ENCODE results near the gene PARP11.

PARP11 gene

DNA sequence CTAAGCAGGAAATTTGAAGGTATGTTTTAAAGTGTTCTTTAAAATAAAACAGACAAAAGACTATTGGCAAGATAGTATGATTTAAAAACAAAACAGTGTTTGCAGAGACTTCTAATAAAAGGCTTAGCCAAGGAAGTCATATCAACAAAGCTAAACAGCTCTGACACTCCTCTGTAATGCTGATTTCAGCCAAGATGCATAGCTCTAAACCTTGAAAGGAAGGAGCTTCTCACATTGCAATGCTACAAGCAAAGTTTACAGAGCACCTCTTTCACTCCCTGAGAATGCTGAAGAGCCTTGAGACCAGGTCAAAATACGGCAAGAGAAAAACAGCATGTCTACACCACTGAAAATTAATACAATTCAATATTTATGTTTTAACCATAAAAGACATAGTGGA lies 51.8 kb downstream of the PARP11 start:
- DNase-seq, result no peak

- DNase-seq, result no peak
These were observed 53.1 kb downstream of the PARP11 start for GRCh38 chr12:3820122-3820521.

GRCh38 chr12:3816266-3816665 lies 56.9 kb downstream of the PARP11 start:
- DNase-seq, result no peak

DNA sequence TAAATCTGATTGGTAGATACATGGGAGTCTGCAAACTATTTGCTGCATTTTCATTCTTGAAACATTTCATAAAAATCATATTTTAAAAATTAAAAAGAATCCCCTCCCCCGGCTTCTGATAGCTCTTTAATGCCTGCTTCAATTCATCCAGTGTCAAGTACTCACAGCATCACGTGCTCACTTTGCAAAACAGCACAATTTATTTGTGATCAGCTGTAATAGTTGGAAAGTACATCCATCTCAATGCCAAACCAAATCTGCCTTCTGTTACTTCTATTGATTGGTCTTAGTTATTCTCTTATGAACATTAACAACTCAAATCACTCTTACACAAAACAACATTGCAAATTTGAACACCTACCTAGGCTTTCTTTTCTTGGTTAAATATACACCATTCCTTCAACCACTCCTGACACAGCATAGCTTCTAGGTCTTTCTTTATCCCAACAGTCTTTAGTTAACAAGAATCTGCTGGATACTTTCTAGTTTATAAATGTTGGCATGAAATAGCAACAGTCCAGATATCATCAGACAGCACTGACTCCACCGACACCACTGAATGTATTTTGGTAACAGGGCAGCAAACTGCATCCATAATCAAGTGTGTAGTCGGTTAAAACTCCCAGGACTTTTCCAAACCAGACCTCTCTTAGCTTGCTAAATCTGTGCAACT lies 58.0 kb downstream of the PARP11 start:
- DNase-seq, result no peak

DNA sequence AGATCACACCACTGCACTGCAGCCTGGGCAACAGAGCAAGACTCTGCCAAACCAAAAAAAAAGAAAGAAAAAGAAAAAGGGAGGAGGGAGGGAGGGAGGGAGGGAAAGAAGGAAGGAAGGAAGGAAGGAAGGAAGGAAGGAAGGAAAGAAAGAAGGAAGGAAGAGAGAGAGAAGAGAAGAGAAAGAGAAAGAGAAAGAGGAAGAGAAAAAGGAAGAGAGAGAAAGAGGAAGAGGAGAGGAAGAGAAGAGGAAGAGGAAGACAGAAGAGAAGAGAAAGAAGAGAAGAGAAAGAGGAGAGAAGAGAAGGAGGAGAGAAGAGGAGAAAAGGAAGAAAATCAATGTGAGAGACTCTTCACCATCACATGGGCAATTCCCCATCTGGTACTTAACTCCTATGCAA lies 62.7 kb downstream of the PARP11 start:
- DNase-seq, result no peak

DNA sequence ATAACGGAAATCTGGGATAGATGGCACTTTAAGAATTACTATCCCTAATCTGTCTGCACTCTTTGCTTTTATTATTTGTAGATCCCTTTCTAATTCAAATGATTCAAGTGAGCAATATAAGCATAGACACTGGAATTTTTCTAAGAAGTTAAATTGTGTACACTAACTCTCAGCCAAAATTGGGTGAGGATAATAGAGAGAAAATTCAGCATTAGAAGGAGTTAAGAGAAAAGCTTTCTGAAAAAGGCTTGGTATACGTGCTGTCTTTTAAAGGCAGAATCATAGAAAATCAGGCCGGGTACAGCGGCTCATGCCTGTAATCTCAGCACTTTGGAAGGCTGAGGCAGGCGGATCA lies 63.2 kb downstream of the PARP11 start:
- DNase-seq, result no peak

DNA sequence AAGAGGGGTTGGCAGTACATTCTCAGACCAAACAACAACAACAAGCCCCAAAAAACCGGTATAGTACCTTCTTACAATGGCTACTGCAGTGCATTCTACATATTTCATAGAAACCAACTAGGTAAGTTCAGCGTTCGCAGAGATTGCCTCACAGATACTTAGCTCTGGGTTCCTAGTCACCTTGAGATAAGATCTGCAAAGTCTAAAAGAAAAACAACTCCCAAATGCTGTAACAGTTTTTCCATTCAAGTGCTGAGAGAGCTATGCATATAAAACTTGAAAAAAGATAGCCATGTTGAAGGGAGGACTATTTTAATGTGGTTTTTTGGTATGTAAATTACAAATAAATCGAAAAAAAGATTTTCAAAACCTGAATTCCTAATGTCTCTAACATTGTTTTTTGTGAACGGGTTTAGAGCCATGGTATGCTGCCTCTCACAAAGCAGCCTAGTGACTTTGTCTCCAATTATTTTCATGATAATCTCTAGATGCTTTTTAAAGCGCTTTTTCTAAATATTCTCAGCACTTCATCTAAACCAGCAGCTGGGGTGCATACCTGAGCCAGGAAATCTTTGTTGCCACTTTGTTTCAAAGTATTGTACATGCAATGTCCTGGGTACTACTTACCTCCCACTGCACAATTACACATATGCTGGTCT lies 63.7 kb downstream of the PARP11 start:
- peak in 1 of 5 experiments; percentile 45 for DNase-seq

DNA sequence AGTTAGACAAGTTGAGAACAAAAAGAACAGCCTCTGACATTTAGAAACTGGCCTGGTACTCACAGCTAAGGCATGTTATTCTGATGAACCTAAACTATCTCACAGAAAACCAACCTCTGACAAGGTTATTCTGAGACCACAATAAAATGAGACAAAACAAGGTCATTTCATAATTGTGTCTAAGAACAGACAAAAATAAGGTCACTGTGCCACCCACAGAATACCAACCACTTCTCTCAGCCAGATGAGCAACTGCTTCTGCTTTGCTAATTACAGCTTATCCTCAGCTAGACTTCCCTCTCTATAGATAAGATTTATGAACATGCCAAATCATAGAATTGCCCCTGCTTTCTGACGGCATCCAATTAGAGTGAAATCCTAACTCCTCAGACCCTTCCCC lies 68.1 kb downstream of the PARP11 start:
- DNase-seq, result no peak

DNA sequence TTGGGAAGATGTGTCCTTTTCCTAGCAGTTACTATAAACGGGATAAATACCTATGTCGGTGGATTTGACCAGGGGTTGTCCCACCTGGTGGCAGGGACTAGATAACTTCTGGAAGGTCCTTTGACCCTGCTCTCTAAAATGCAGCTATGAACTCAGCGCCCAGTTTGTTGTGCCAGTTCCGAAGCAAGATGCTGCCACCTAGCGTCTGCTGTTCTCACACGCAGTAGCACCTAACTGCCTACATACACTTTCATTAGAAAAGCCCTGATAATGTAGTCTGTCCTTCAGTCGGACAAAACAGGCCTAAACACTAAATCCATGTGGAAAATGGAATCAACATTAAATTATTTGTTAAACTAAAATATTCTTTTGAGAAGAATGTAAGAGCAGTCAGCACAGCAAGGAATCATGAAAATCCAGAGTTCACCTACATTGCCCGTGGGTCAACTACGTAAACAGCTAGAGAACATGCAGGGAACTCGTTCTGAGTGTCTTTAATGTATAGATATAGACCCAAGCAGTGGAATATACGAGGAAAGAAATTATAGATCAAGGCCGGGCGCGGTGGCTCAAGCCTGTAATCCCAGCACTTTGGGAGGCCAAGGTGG lies 69.2 kb downstream of the PARP11 start:
- DNase-seq, result peak in 4 of 5 experiments; percentile 22 to 78 (median 54)

GRCh38 chr12:3802721-3803120 lies 70.5 kb downstream of the PARP11 start:
- no peak for DNase-seq

GRCh38 chr12:3797531-3798048 lies 75.6 kb downstream of the PARP11 start:
- no peak for DNase-seq

GRCh38 chr12:3795492-3796133 lies 77.6 kb downstream of the PARP11 start:
- DNase-seq, result no peak

- peak in 1 of 5 experiments; percentile 64 for DNase-seq
These were observed 78.1 kb downstream of the PARP11 start for GRCh38 chr12:3795066-3795465.

DNA sequence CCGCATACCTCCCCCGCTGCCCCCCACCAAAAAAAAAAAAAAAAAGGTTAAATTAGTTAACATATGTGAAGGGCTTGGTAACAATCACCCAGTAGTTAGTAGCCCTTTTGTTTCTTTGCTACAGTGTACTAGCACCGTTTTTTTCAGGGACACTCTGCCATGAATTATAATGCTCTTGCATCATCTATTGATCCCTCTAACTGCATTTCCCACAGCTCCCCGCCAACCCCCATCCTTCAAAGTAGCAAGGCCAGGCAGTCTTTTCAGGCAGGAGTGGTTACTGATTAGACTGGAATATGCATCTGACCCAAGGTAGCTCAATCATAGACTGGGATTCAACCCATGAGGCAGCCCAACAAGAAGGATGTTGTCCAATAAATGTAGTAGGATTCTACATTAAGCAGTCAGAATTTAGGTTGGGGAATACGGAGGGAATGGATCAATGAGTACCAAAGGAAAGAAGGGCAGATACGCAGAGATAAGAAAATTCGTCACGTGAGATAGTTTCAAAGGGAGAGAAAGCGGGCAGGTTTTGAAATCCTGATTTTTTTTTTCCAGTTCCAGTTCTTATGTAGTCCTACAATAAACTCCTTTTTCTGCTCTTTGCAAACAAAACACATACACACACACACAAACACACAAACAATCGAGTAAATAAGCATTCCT lies 80.4 kb downstream of the PARP11 start:
- DNase-seq, result no peak

DNA sequence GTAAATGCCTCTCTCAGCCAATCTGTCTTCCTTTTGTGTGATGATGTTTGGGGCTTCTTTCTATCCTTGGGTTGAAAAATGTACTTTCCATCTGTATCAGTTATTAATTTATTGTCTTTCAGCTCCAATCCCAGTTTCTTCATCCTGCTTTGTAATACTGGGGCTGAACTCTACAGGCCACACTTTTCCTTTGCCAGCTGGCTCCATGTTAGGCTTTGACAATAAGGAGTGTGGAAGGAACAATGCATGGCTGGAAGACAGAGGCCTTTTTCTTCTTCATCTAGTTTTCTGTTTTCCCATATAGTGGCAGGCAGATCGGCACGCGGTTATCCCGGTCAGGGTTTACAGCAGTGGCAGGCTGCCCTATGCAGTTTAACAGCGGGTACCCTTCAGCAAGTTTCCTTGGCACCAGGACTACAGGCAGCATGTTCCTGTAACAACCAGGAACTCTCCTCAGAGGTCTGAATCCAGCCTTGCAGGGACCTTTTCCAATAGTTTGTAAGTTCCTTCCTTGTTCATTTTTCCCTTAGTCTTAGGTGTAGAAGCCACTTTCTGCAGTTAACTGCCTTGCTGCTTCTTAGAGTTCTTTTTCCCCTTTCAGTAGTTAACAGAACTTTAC lies 81.8 kb downstream of the PARP11 start:
- DNase-seq, result no peak

DNA sequence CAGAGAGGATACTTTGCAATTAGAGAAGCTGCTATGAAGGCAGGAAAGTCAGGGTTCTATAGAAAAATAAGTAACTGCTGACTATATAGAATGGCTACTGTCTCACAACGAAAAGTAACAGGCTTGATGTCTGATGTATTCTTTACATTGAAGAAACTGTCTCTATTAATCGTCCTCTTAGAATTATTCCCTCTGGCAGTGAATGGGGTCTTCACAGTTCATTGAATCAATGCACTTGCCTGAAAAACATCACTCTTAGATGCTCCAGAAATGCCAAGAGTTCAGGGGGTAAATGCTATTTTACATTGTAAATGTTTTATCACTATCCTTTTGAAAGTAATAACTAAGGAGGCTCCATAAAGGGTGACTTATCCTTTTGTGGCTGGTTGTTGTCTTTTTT lies 82.6 kb downstream of the PARP11 start:
- DNase-seq, result no peak

DNA sequence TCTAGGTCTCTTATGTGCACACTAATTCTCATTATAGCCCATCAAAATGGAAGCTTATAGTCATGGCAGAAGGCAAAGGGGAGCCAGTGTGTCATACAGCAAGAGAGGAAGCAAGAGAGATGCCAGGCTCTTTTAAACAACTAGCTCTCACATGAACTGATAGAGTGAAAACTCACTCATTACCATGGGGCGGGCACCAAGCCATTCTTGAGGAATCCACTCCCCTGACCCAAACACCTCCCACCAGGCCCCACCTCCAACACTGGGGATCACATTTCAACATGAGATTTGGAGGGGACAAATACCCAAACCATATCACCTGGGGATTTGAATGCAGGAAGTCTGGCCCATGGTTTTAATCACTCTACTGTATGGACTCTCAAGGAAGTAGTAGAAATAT lies 83.4 kb downstream of the PARP11 start:
- DNase-seq, result no peak

DNA sequence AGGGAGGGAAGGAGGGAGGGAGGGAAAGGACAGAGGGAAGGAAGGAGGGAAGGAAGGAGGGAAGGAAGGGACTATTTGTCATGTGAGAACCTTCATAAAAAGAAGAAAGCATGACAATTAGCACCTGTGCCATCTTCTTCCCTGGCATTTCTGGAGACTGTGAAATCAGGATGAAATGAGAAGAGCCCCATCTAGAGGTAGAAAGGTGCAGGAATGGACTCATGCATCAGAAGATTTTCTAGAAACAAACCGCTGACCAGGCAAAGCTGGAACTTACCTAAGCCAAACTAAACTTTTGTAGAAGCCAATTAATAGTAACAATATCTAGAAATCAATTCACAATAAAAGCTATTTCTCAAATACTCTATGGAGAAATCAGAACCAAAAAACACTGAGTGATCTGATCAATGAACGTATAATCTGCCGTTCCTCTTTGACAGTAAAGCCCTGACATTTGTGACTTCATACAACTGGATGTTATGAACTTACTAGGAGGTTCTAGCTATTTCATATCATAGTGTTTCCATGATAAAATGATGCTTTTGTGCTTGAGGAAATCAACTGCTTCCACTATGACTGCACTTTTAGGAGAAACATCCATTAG lies 95.9 kb downstream of the PARP11 start:
- DNase-seq, result peak in 2 of 5 experiments; percentile 5 to 51

- no peak for DNase-seq
These were observed 97.7 kb downstream of the PARP11 start for GRCh38 chr12:3775385-3776035.

- DNase-seq, result peak in 1 of 5 experiments; percentile 67
These were observed 100.8 kb downstream of the PARP11 start for GRCh38 chr12:3772380-3772779.

- DNase-seq, result no peak
These were observed 101.3 kb downstream of the PARP11 start for GRCh38 chr12:3771853-3772252.

DNA sequence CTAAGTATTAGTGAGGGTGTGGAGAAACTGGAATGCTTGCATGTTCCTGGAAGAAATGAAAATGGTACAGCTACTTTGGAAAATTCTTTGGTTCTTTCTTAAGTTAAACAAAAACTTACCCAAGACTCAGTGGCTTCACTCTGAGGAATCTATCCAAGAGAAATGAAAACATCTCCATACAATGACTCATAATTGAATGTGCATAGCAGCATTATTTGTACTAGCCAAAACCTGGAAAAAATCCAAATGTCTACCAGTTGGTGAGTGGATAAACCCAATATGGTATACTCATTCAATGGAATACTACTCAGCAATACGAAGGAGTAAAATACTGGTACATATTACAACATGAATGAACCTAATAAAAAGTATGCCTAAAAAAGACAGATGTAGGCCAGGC lies 102.3 kb downstream of the PARP11 start:
- DNase-seq, result no peak
